ENCODE data around the gene CA10.

- TF ChIP-seq CTCF (optimal IDR thresholded peaks at IDR 0.05 in 1 of 3, IDR thresholded peaks at IDR 0.05 in 1 of 3, conservative IDR thresholded peaks at IDR 0.05 in 1 of 3; ENCODE audit: extremely low read depth in 1 of 3, insufficient read depth in 2 of 3, low read length in 3 of 3) = no peak
- no peak for TF ChIP-seq EZH2 (IDR thresholded peaks at IDR 0.05; ENCODE audit: low read length)
These were observed 459.2 kb downstream of the CA10 start for GRCh38 chr17:51699303-51699702.

Data from keratinocyte (primary cell).